PC-3 (cell line): Measurements from ENCODE around the gene GOSR1.

Experiments
- CTCF ChIP-seq: fragments of 300-600 bp; sonication (generic); conservative IDR thresholded peaks from 2 replicates; pipeline ENCODE4 v1.5.1; 2017; ENCODE audit warnings: antibody characterized with exemption, low read depth, mild to moderate bottlenecking, low read length
- EZH2 ChIP-seq: fragments of 300-600 bp; sonication (generic); IDR thresholded peaks from one replicate; pipeline ENCODE4 v1.6.1; 2017; ENCODE audit warnings: antibody characterized with exemption, mild to moderate bottlenecking, low read length; ENCODE audit not compliant: unreplicated experiment
- EZH2phosphoT487 ChIP-seq: fragments of 300-600 bp; sonication (generic); IDR thresholded peaks from 2 replicates; pipeline ENCODE4 v1.6.1; 2018; ENCODE audit warnings: mild to moderate bottlenecking, antibody characterized with exemption, low read length, borderline replicate concordance

GRCh38 chr17:30524847-30525246, 47.6 kb downstream of the GOSR1 start:
- no peak for TF ChIP-seq CTCF
- no peak for TF ChIP-seq EZH2
- TF ChIP-seq EZH2phosphoT487: no peak
